IMR-90 (cell line): ENCODE measurements around the gene TMSB10. TPM values are rescaled to one million over a fixed set of nuclear protein-coding genes. Genes with fewer than 3 reads are reported as not detected.

Experiments
- ATAC-seq: fragments of 200-7000 bp; cut with Tn5 transposase; 2 replicates; pipeline ENCODE4 v1.9.1; 2020; ENCODE audit warnings: low read depth, mild to moderate bottlenecking, moderate library complexity
- BruUV-seq: library from RNA; stranded (reverse); fragments of 400-500 nt; replicated peaks from 2 replicates; lab custom pipeline; 2021; lab: Mats Ljungman, UMichigan
- CTCF ChIA-PET: fragments of 300-600 bp; formaldehyde crosslinking; extraction: SDS; loops from one replicate; lab custom pipeline; 2021; ENCODE audit warnings: antibody characterized with exemption; lab: Yijun Ruan, JAX
- POLR2A ChIA-PET: fragments of 300-600 bp; sonication (Branson Sonifier 250); formaldehyde crosslinking; loops from one replicate; lab custom pipeline; 2022; ENCODE audit warnings: antibody characterized with exemption; ENCODE audit not compliant: unreplicated experiment; lab: Charles Lee
- DNase-seq: peaks from one replicate; pipeline ENCODE4 v3.0.0; 2013
- H2AFZ ChIP-seq: replicated peaks from 2 replicates; pipeline ENCODE3; 2013; ENCODE audit warnings: low read length, mild to moderate bottlenecking; ENCODE audit not compliant: poor library complexity
- H2AK5ac ChIP-seq: 2 replicates; pipeline ENCODE4 v1.6.1; 2013; ENCODE audit warnings: low read depth, low read length, inconsistent platforms
- H2AK9ac ChIP-seq: replicated peaks from 2 replicates; pipeline ENCODE3; 2013; ENCODE audit warnings: mild to moderate bottlenecking, low read depth, low read length, moderate library complexity; ENCODE audit not compliant: poor library complexity
- H2BK120ac ChIP-seq: 2 replicates; pipeline ENCODE4 v1.6.1; 2013; ENCODE audit warnings: low read depth, low read length, inconsistent platforms
- H2BK15ac ChIP-seq: 3 replicates; pipeline ENCODE4 v1.6.1; 2013; ENCODE audit warnings: low read depth, low read length, inconsistent platforms
- H2BK20ac ChIP-seq: 2 replicates; pipeline ENCODE4 v1.6.1; 2013; ENCODE audit warnings: low read depth, mild to moderate bottlenecking, inconsistent platforms, low read length, moderate library complexity
- H2BK5ac ChIP-seq: 2 replicates; pipeline ENCODE4 v1.6.1; 2013; ENCODE audit warnings: mild to moderate bottlenecking, low read depth, low read length, inconsistent platforms; ENCODE audit not compliant: poor library complexity, severe bottlenecking
- H3K14ac ChIP-seq: replicated peaks from 2 replicates; pipeline ENCODE4 v1.6.1; 2013; ENCODE audit warnings: low read depth, low read length, inconsistent platforms
- H3K18ac ChIP-seq: 2 replicates; pipeline ENCODE4 v1.6.1; 2013; ENCODE audit warnings: low read depth, low read length, control low read depth
- H3K23ac ChIP-seq: 2 replicates; pipeline ENCODE4 v1.6.1; 2013; ENCODE audit warnings: low read depth, low read length, inconsistent platforms
- H3K27ac ChIP-seq: 2 replicates; pipeline ENCODE4 v1.5.1; 2013; ENCODE audit warnings: mild to moderate bottlenecking, control low read depth, low read length; ENCODE audit not compliant: insufficient read depth
- H3K27me3 ChIP-seq: 2 replicates; pipeline ENCODE4 v1.6.1; 2013; ENCODE audit warnings: low read length; ENCODE audit not compliant: control insufficient read depth, insufficient read depth
- H3K36me3 ChIP-seq: 2 replicates; pipeline ENCODE4 v1.6.1; 2013; ENCODE audit warnings: low read length, mixed read lengths; ENCODE audit not compliant: control insufficient read depth, insufficient read depth
- H3K4ac ChIP-seq: 2 replicates; pipeline ENCODE4 v1.6.1; 2013; ENCODE audit warnings: low read depth, low read length, inconsistent platforms
- H3K4me1 ChIP-seq: 2 replicates; pipeline ENCODE4 v1.6.1; 2013; ENCODE audit warnings: low read length, mixed read lengths; ENCODE audit not compliant: control insufficient read depth, insufficient read depth
- H3K4me2 ChIP-seq: 2 replicates; pipeline ENCODE4 v1.6.1; 2013; ENCODE audit warnings: low read depth, mild to moderate bottlenecking, control low read depth, low read length, moderate library complexity
- H3K4me3 ChIP-seq: 2 replicates; pipeline ENCODE4 v1.5.1; 2013; ENCODE audit warnings: low read depth, mild to moderate bottlenecking, control low read depth, low read length, moderate library complexity; ENCODE audit not compliant: insufficient read depth
- H3K56ac ChIP-seq: 2 replicates; pipeline ENCODE4 v1.6.1; 2013; ENCODE audit warnings: low read length, inconsistent platforms; ENCODE audit not compliant: insufficient read depth; ENCODE audit errors: extremely low read depth
- H3K79me1 ChIP-seq, 2 experiments: 2 replicates each; pipeline ENCODE4 v1.6.1; 2013; ENCODE audit warnings: low read length in 2 of 2, inconsistent platforms in 1 of 2, low read depth in 1 of 2
- H3K9ac ChIP-seq: 2 replicates; pipeline ENCODE4 v1.6.1; 2013; ENCODE audit warnings: low read depth, low read length, control low read depth
- H3K9me1 ChIP-seq: 2 replicates; pipeline ENCODE4 v1.6.1; 2013; ENCODE audit warnings: low read length, inconsistent platforms; ENCODE audit not compliant: insufficient read depth
- H3K9me3 ChIP-seq: 2 replicates; pipeline ENCODE4 v1.6.1; 2013; ENCODE audit warnings: low read length; ENCODE audit not compliant: control insufficient read depth, insufficient read depth
- H4K20me1 ChIP-seq: 2 replicates; pipeline ENCODE4 v1.6.1; 2013; ENCODE audit warnings: low read length, inconsistent platforms; ENCODE audit not compliant: insufficient read depth
- H4K5ac ChIP-seq: 2 replicates; pipeline ENCODE4 v1.6.1; 2013; ENCODE audit warnings: mild to moderate bottlenecking, low read depth, low read length, control low read depth
- H4K8ac ChIP-seq, 2 experiments: 2 replicates each; pipeline ENCODE4 v1.6.1; 2013; ENCODE audit warnings: low read depth in 2 of 2, low read length in 2 of 2, control low read depth in 1 of 2, inconsistent platforms in 1 of 2
- H4K91ac ChIP-seq: 2 replicates; pipeline ENCODE4 v1.6.1; 2013; ENCODE audit warnings: low read depth, low read length, inconsistent platforms; ENCODE audit not compliant: insufficient read depth
- ELK1 ChIP-seq: fragments of 150-350 bp; IDR thresholded peaks from 2 replicates; pipeline ENCODE4 v1.6.1; 2016; ENCODE audit warnings: low read depth, mild to moderate bottlenecking, low read length, moderate library complexity, borderline replicate concordance
- POLR2A ChIP-seq: IDR thresholded peaks from 2 replicates; pipeline ENCODE4 v1.6.1; 2012; ENCODE audit warnings: mild to moderate bottlenecking, low read depth, low read length
- RCOR1 ChIP-seq: IDR thresholded peaks from 2 replicates; pipeline ENCODE4 v1.6.1; 2012; ENCODE audit warnings: mild to moderate bottlenecking, low read length, improper control_type of control experiment; ENCODE audit not compliant: insufficient replicate concordance
- WGBS, 2 experiments: methylation state at CpG; one replicate each; pipeline versions ENCODE4 v1.1.5 to v1.1.7; 2013; ENCODE audit warnings: missing lambda C conversion rate in 2 of 2; ENCODE audit not compliant: insufficient read length in 1 of 2; ENCODE audit errors: extremely low coverage in 2 of 2; 5-methylcytosine and 5-hydroxymethylcytosine counted together
- dilution Hi-C: fragments of 300-500 bp; cut with HindIII; formaldehyde crosslinking; loops from one replicate; pipeline ENCODE4 v1.14.3; 2018; ENCODE audit warnings: low sequenced_read_pairs; ENCODE audit not compliant: unreplicated experiment
- in situ Hi-C: fragments of 300-500 bp; cut with MboI; formaldehyde crosslinking; loops from 3 replicates; pipeline ENCODE4 v1.14.3; 2019; ENCODE audit warnings: low sequenced_read_pairs, inconsistent platforms, mixed read lengths
- intact Hi-C: fragments of 100-400 bp; cut with micrococcal nuclease; formaldehyde crosslinking; loops from 2 replicates; pipeline ENCODE4 v1.10.0; 2022
- polyA plus RNA-seq, 3 experiments: library from polyadenylated mRNA; depleted of rRNA; stranded (reverse); fragments of >200 nt; gene quantifications; 2 replicates each; pipeline ENCODE4 v1.2.3, GENCODE V29; 2012; ENCODE audit warnings: low replicate concordance in 1 of 3
- total RNA-seq: library from RNA; depleted of rRNA; stranded (reverse); fragments of >200 nt; gene quantifications from 2 replicates; pipeline ENCODE4 v1.2.3, GENCODE V29; 2012

The TMSB10 gene
- total and polyA plus RNA-seq, 2 of the 4 experiments (the other 2 are of a cell fraction) = 3,620 to 5,527 TPM

DNA sequence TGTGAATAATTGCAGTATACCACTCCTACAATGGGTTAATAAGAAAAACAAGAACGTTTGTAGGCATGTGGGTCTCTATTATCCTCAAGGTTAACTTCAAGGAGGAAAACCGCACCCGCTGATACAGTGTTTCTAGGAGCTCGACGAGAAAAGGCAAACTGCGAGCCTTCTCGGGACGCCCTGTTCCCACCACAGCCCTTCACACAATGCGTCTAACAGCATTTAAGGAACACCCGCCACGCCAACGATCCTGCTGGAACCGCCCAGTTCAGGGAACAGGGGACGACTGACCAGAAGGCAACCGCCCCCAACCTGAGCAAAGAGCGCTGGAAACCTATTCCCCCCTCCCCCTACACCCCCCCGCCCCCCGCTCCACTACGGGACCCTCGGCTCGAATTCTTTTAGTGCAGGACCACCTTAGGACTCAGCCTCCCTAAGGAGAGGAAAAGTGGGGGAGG lies 710 bp upstream of the TMSB10 start:
- peaks cover 23% of the 10 kb centered on the region for H4K20me1 ChIP-seq
- no peaks in the 10 kb centered on the region for H3K9me1 ChIP-seq
- H4K5ac ChIP-seq = peak overlapping the region; percentile 68
- no TSS peak for BruUV-seq
- peak overlapping the region; percentile 56 for H3K18ac ChIP-seq
- H3K79me1 ChIP-seq = peaks cover 13 to 41% of the 10 kb centered on the region in 2 experiments
- TF ChIP-seq POLR2A (peak; percentile 48; the same call in 1 of the 2 replicates), RCOR1 (no peak), ELK1 (no peak)
- H2BK5ac ChIP-seq = peak overlapping the region; percentile 93
- peak overlapping the region; percentile 93 for H2AK9ac ChIP-seq
- intact Hi-C loops = loop anchor here (1.0 kb wide), 1 partner anchor 22 kb away; no protein-coding TSS in a partner anchor
- peaks cover 22% of the 10 kb centered on the region for H3K36me3 ChIP-seq
- peak overlapping the region; percentile 50 for H2BK120ac ChIP-seq
- no peaks in the 10 kb centered on the region for H3K9me3 ChIP-seq
- POLR2A ChIA-PET = interaction anchor here (0.6 to 1.5 kb wide), 3 partner anchors 13 to 16 kb away, joined by 3 to 4 read pairs (median 4); no protein-coding TSS in a partner anchor
- DNase-seq (peak; percentile 55), ATAC-seq (peak; percentile 30)
- 0 out of 2 replicates have a peak overlapping the region, but pooled peaks have one; percentile 2 for H2BK20ac ChIP-seq
- 0% methylated on average over 5 of the region's 21 CpGs; no CpG with 5 or more reads in 1 of the 2 experiments for WGBS, 2 experiments
- peak overlapping the region; percentile 84 for H3K56ac ChIP-seq
- H3K9ac ChIP-seq = peak overlapping the region; percentile 89
- peak overlapping the region; percentile 97 for H3K23ac ChIP-seq
- H3K27ac ChIP-seq = peak overlapping the region; percentile 92
- peak overlapping the region; percentile 66 for H3K4me2 ChIP-seq
- H3K4me1 ChIP-seq = peaks cover 2% of the 10 kb centered on the region; the same call in 1 of the 2 replicates
- in situ Hi-C loops = no loop called here
- peak overlapping the region; percentile 62 for H3K14ac ChIP-seq
- H3K4ac ChIP-seq = peak overlapping the region; percentile 82
- peak overlapping the region; percentile 98 for H2BK15ac ChIP-seq
- CTCF ChIA-PET = interaction anchor here (0.6 kb wide), 1 partner anchor 44 kb away, joined by 3 read pairs; no protein-coding TSS in a partner anchor
- H3K27me3 ChIP-seq = no peaks in the 10 kb centered on the region
- H3K4me3 ChIP-seq = peak overlapping the region; percentile 86
- H2AK5ac ChIP-seq = peak overlapping the region; percentile 99
- H4K8ac ChIP-seq = peak overlapping the region; percentile 88 to 93
- dilution Hi-C loops = no loop called here
- H4K91ac ChIP-seq = peak overlapping the region; percentile 82
- peak overlapping the region; percentile 96 for H2AFZ ChIP-seq
